HuH-7.5 (cell line): ENCODE data around the gene BOLL.
A peak's percentile ranks its signal among the peaks of the same experiment; 100 is the strongest.
"Not testable (repeated sequence)": the region's sequence is repeated elsewhere in the genome, so short reads cannot be mapped to it uniquely, and the experiment has no call there.

Experiments used
- DNase-seq: peaks from one replicate; pipeline ENCODE4 v3.0.0; 2011; ENCODE audit warnings: low spot score

Gene BOLL

GRCh38 chr2:197784956-197785941 is at the start of gene BOLL:
Gene BOLL (minus strand): TSS chr2:197785319. CDS start chr2:197781850, 3,469 bp downstream.
- DNase-seq: no peak

DNA sequence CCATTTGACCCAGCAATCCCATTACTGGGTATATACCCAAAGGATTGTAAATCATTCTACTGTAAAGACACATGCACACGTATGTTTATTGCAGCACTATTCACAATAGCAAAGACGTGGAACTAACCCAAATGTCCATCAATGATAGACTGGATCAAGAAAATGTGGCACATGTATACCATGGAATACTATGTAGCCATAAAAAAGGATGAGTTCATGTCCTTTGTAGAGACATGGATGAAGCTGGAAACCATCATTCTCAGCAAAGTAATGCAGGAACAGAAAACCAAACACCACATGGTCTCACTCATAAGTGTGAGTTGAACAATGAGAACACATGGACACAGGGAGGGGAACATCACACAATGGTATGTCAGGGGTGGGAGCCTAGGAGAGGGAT is 49.7 kb upstream of the BOLL start:
- DNase-seq: not testable (repeated sequence)

DNA sequence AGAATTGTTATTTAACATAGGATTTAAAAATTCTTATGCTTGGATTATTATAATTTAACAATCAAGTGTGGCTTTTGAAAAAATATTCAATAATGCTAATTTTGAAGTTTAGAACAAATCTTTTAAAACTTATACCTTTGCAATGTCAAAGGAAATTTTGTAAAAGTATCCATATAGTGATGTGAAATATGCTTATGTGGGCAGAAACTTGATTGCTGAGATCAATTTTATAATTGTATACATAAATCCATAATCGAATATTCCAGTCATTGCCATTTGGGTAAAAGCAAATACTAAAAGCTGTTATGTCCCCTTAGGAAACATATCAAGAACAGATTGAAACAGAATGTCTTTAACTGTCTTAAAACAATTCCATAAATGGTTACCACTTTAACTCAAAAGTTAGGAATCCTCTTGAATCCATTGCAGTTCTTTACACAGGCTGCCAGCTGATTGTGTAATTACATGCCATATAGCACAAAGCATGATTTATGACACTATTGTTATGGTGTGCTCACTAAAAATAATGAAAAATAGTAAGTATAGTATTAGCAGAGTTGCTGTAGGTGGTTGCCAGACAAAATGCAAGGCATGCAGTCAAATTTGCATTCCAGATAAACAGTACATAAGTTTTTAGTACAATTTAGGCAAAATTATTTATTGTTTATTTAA is 43.5 kb upstream of the BOLL start:
- DNase-seq: no peak

DNA sequence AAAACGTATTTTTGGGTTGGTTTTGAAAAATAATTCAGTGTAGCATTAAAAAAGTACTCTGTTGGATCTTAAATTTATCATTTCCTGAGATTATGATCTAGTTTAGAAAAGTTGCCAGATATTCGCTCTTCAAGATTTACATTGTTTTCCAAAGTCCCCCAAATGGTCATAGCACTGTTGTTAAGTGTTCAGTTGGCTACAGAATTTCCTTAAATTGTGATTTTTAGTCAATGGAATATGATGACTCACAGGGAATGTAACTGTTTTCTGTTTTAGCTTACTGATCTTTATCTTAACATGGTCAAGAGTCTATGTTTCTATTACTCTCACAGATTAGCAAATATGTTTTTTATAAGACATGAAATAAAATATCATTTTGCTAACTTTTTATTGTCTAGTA is 42.5 kb upstream of the BOLL start:
- DNase-seq: no peak

- no peak for DNase-seq
These were observed 37.2 kb upstream of the BOLL start for GRCh38 chr2:197822333-197822732.

DNA sequence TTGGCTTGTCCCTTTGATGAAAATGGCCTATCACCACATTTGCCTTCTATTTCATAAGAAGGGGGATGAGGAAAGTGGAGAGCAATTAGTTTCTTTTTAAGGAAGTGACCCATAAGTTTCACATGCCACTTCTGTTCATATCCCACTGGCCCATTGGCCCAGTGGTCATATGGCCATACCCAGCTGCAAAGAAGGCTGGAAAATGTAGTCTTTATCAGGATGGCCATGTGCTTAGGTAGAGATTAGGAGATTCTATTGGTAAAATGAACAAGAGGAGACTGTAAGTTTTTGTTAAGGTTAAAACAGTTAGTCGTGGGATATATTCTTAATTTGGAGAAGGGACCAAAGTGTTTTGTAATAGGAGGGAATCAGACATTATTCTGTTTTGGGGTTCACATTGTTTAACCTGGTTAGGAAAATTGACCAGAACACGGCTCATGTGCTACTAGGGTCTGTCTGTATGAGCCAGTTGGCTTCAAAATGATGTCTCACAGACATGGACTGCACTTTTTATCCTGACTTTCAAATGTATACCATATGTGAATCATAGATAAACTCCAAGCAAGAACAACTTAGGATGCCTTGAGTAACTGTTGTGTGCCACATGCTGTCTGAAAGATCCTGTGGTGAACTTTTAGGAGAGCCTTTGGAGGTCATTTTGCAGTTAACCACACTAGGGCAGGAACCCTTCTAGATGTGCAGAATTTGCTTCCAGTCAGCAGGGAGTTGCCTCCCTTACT is 36.6 kb upstream of the BOLL start:
- DNase-seq: no peak

GRCh38 chr2:197814526-197814925 is 29.4 kb upstream of the BOLL start:
- DNase-seq: no peak

- DNase-seq: peak; percentile 31
These were observed 28.1 kb upstream of the BOLL start for GRCh38 chr2:197813093-197813787.

GRCh38 chr2:197810491-197810890 is 25.4 kb upstream of the BOLL start:
- no peak for DNase-seq

DNA sequence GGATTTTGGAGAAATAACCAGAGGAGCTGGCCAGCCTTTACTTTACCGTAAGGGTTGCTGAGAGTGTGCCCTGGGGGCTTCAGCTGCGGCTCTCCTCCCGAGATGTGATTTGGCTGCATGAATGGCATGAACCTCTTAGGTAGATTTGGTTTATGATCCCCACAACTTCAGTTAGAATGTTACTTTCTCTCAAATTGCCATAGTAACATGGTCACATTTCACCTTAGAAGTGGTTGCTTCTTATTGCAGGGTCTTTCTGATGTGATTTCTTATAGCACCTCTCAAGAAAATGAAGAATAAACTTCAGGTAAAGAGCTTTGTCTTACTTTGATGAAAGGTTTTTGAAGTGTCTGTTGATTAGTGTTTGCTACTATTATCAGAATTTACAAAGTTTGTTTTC is 24.9 kb upstream of the BOLL start:
- no peak for DNase-seq

GRCh38 chr2:197809064-197809463 is 23.9 kb upstream of the BOLL start:
- no peak for DNase-seq

- no peak for DNase-seq
These were observed 20.9 kb upstream of the BOLL start for GRCh38 chr2:197805715-197806633.

- peak; percentile 23 for DNase-seq
These were observed 19.9 kb upstream of the BOLL start for GRCh38 chr2:197804758-197805714.

DNA sequence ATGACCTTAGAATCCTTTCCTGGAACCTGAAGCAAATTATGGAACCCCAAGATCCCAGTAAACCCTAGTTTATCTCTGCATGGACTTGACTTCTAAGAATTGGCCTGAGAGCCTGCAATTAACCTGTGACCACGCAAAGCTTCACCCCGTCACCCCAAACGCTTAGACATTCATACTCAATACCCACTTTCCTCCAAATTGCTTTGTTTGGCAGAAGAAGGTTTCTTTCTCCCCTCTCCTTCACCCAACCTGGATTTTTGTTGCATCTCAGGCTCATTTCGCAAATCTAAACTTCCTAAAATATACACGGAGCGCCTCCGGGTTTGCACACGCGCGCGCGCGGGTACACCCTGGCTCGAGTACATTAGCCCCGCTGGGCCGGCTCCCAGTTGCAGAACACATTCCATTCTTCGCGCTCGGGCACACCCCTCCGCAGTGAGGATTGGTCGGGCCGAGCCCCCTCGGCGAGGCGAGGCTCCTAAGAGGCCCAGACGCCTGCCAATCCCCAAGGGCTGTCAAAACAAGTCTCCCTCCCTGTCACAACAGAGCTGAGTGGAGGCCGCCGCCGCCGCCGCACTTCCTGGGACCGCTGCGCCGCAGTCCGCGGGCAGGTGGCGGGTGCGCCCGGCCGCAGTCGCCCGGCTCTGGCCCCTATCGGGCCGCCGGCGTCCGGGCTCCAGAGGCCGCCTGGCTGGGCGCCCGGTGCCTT is 19.1 kb upstream of the BOLL start, which contains the start of gene PLCL1:
Gene PLCL1 (plus strand): TSS at position 545 of the 709 bp plus-strand sequence.
- DNase-seq: peak; percentile 83

GRCh38 chr2:197803033-197803444 is 17.9 kb upstream of the BOLL start:
- peak; percentile 36 for DNase-seq

GRCh38 chr2:197801033-197801432 is 15.9 kb upstream of the BOLL start:
- DNase-seq: no peak

DNA sequence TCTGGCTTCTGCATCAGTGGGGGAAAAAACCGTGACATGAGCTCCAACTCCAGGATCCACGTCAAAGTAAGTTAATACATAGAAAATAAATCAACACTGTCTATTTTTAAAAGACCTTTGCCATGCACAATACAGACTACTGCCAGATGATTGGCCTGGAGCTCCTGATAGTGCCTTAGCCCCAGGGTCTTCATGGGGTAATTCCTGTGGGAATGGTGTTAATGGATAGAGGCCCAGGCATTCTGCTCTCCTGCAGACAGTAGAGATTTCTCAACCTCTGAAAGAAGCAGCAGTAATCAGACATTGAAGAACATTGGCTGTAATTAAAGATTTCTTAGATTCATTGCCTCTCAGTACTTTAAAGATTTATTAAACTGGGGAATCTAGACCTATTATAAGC is 15.0 kb upstream of the BOLL start:
- DNase-seq: no peak

DNA sequence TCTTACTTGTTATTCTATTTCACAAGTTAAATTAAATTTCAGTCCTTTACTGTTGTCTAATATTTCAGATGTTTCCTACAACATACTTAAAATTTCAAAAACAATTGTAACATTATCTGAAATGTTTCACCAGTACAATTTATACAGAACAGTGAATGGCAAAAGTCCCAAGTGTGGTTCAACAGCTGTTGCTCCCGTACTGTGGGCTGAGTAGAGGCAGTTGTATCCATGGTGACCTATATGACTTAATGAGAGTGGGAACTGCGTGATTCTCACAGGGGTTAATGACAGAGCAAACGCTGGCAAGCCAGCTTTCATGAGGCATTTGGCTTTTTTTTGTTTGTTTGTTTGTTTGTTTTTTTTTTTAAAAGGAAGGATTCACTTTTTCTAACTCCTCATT is 13.9 kb upstream of the BOLL start:
- no peak for DNase-seq

- no peak for DNase-seq
These were observed 13.1 kb upstream of the BOLL start for GRCh38 chr2:197798187-197798586.
